NCI-H345 treated with DMSO at 0.1 percent for 48 hours (cell line): Measurements from ENCODE around the gene MYADM.

Experiments
- DNase-seq: peaks from one replicate; lab custom pipeline; 2025; ENCODE audit not compliant: unreplicated experiment; lab: John Stamatoyannopoulos, UW

MYADM gene

DNA sequence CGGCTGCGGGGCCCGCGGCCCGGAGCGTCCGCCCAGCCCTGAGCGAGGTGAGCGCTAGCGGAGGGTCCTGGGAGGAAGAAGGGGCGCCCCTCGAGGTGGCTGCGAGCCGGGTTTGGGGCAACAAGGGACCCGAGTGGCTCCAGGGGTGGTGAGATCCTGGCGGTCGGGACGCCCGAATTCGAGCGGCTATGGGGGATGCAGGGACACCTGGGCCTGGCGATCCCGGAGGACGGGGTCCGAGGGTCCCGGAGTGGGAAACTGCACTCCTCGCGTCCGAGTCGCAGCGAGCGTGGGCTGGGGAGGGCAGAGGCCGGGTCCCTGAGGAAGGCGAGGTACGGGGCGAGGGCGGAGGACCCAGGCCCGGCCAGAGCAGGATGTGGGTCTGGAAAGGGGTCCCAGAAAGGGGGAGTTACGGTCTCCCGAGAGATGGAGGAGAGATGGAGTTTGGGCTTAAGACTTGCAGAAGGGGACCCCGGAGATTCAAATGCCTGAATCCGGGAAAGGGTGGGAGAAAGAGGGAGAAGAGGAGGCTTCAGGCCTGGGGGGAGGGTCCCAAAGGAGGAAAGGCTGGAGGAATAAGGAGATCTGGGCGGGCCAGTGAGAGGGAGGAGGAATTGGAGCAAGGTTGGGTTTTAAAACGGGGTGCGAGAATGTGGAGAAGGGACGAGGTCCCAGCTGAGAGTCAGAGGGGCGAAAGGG, 41.9 kb downstream of the MYADM start:
- no peak for DNase-seq

DNA sequence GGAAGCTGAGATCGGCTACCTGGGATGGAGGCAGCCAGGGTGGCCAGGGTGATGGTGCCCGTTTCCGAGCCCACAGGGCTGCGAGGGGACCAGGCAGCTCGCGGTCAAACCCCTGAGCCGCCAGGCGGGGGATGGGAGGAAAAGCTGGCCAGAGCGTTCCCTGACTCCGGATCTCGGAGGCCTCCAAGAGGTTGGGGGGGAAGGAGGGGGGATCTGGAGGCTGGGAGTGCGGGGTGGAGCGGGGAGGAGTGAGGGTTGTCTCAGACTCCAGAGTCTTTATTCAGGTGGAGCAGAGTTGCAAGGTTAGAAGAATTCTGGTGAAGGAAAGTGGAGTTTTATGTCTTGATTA, 42.5 kb downstream of the MYADM start:
- no peak for DNase-seq

DNA sequence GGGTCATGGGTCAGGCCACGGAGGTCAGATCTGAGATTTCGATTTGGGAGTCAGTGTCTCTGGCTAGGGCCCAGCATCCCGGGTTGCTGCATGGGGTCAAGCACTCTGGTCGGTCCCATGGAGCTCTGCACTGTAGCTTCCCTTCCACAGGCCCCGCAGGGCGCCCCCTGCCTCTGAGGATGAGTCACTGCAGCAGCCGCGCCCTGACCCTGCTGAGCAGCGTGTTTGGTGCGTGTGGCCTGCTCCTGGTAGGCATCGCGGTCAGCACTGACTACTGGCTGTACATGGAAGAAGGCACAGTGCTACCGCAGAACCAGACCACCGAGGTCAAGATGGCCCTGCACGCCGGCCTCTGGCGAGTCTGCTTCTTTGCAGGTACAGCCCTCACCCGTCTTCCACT, 45.0 kb downstream of the MYADM start:
- DNase-seq: no peak

DNA sequence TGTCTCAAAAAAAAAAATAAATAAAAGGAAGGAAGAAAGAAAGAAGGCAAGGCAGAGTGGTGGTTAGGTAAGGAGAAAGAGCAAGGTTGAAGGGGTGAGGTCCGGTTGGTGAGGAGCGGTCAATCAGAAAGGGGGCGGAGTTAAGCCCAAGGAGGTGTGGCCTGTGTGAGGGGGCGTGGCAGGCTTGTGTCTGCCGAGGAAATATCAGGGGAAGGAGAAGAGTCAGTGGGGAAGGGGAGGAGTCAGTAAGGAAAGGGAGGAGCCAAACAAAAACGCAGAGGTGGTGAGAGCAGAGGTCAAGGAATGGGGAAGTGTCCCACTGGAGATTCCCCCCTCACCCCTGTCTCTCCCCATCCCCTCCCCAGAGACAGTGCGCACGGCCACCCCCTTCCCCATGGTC, 47.3 kb downstream of the MYADM start:
- no peak for DNase-seq

DNA sequence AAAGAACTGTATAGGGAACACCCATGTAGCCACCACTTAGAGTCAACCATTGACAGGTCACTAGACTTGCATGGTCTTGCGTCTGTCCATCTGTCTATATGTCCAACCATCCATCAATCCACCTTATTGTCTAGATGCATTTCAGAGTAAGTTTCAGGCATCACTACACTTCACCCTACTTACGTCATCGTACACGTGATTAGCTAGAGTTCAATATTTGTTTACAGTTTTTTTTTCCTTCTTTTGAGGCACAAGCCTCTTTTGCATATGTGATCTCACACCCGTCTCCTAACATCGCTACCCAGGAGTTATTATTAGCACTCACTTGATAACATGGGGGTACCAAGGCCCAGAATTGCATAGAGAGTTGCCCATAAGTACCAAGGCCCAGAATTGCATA, 48.3 kb downstream of the MYADM start:
- no peak for DNase-seq

DNA sequence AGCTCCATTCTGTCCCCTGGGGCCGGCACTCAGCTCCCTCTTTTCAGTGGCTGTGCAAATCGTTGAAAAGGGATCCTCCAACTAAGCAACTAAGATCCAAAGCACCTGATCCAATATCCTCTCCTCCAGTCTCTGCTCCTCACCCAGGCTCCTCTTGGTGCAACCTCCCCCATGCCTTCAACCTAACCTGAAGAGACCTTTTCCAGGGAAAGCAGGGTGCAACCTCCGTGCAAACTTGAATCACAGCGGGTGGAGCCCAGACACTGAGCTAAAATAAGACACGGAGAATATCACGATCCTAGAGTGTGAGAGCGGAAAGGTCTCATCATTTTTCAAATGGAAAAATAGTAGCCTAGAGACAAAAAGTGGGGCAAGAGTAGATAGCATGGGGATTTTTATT, 49.7 kb downstream of the MYADM start:
- DNase-seq: no peak
